Upper lobe of left lung (tissue), 4 donors: ENCODE results near the gene ZNF292.

ENCODE experiments used
- POLR2A ChIP-seq, 4 donors: fragments of 450-650 bp; IDR thresholded peaks; one replicate each; pipeline ENCODE4 v1.5.1; 2016 to 2017; ENCODE audit warnings: antibody characterized with exemption in 4 of 4, mild to moderate bottlenecking in 2 of 4
- POLR2AphosphoS5 ChIP-seq, 2 donors: sonication (generic); formaldehyde crosslinking; IDR thresholded peaks; one replicate each; pipeline ENCODE4 v1.5.1; 2017; ENCODE audit warnings: antibody characterized with exemption in 2 of 2
- TF ChIP-seq, protein P1 (sequence below), 6 experiments: fragments of 450-650 bp in 4 of 6; fragments of 200-600 bp in 2 of 6; sonication (generic) in 2 of 6; IDR thresholded peaks; one replicate each; pipeline ENCODE4 v1.5.1; 2016 to 2019; ENCODE audit warnings: antibody characterized with exemption in 6 of 6

DNA sequence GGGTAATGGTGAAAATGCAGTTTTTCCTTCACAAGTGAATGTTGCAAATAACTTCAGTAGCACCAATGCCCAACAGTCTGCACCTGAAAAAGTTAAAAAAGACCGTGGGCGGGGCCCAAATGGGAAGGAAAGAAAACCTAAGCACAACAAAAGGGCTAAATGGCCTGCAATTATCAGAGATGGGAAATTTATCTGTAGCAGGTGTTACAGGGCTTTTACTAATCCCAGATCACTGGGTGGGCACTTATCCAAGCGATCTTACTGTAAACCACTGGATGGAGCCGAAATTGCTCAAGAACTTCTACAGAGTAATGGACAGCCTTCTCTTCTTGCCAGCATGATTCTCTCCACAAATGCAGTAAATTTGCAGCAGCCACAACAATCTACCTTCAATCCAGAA is 102.2 kb downstream of the ZNF292 start:
- TF ChIP-seq, protein P1, sequence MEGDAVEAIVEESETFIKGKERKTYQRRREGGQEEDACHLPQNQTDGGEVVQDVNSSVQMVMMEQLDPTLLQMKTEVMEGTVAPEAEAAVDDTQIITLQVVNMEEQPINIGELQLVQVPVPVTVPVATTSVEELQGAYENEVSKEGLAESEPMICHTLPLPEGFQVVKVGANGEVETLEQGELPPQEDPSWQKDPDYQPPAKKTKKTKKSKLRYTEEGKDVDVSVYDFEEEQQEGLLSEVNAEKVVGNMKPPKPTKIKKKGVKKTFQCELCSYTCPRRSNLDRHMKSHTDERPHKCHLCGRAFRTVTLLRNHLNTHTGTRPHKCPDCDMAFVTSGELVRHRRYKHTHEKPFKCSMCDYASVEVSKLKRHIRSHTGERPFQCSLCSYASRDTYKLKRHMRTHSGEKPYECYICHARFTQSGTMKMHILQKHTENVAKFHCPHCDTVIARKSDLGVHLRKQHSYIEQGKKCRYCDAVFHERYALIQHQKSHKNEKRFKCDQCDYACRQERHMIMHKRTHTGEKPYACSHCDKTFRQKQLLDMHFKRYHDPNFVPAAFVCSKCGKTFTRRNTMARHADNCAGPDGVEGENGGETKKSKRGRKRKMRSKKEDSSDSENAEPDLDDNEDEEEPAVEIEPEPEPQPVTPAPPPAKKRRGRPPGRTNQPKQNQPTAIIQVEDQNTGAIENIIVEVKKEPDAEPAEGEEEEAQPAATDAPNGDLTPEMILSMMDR (IDR thresholded peaks at IDR 0.05): no peak
- TF ChIP-seq POLR2AphosphoS5 (IDR thresholded peaks at IDR 0.05) (no peak), POLR2A (IDR thresholded peaks at IDR 0.05) (no peak)
